Adrenal gland (tissue), 12 donors: ENCODE data around the gene KLRC1. TPM values are rescaled to one million over a fixed set of nuclear protein-coding genes. Genes with fewer than 3 reads are reported as not detected.
"Not testable (repeated sequence)": the region's sequence is repeated elsewhere in the genome, so short reads cannot be mapped to it uniquely, and the experiment has no call there.

Experiments used
- DNase-seq, 7 donors: peaks; one replicate each; pipeline ENCODE4 v3.0.0-alpha.2; 2019 to 2020
- H3K27ac ChIP-seq, 5 donors: fragments of 200-600 bp; sonication (generic) in 4 of 5; 1 replicate in 3 of 5; 2 replicates in 2 of 5; pipeline versions ENCODE4 v1.5.1 to v1.8.0; 2016 to 2020; ENCODE audit warnings: mild to moderate bottlenecking in 1 of 5
- H3K27me3 ChIP-seq: fragments of 200-600 bp; 2 replicates; pipeline ENCODE4 v1.8.0; 2021
- H3K36me3 ChIP-seq, 2 donors: fragments of 200-600 bp; replicated peaks in 1 of 2; 1 replicate in 1 of 2; 2 replicates in 1 of 2; pipeline versions ENCODE4 v1.5.1 to v1.8.0; 2018 to 2022
- H3K4me1 ChIP-seq, 2 donors: fragments of 200-600 bp; replicated peaks in 1 of 2; 1 replicate in 1 of 2; 2 replicates in 1 of 2; pipeline versions ENCODE4 v1.5.1 to v1.8.0; 2018 to 2021
- H3K4me3 ChIP-seq, 4 donors: fragments of 200-600 bp; sonication (generic) in 3 of 4; one replicate each; pipeline ENCODE4 v1.5.1; 2016 to 2018
- H3K9me3 ChIP-seq, 3 donors: fragments of 200-600 bp; sonication (generic) in 1 of 3; replicated peaks in 1 of 3; 1 replicate in 2 of 3; 2 replicates in 1 of 3; pipeline versions ENCODE4 v1.5.1 to v1.8.0; 2016 to 2021
- CTCF ChIP-seq, 6 experiments: fragments of 450-650 bp in 4 of 6; fragments of 200-600 bp in 2 of 6; sonication (generic) in 1 of 6; IDR thresholded peaks; 1 replicate in 5 of 6; 2 replicates in 1 of 6; pipeline versions ENCODE4 v1.5.1 to v1.8.0; 2016 to 2021; ENCODE audit warnings: antibody characterized with exemption in 6 of 6, mild to moderate bottlenecking in 2 of 6, moderate library complexity in 1 of 6
- POLR2A ChIP-seq, 2 donors: fragments of 450-650 bp; IDR thresholded peaks; one replicate each; pipeline ENCODE4 v1.6.1; 2017; ENCODE audit warnings: antibody characterized with exemption in 2 of 2, mild to moderate bottlenecking in 2 of 2, moderate library complexity in 1 of 2
- whole genome bisulfite sequencing, 4 donors: extraction: QIAGEN DNeasy Blood & Tissue Kit in 2 of 4; methylation state at CpG; one replicate each; pipeline versions ENCODE4 v1.1.5 to v1.1.7; 2013 to 2017; 5-methylcytosine and 5-hydroxymethylcytosine counted together
- intact Hi-C, 2 donors: fragments of 100-400 bp; cut with DNase I; formaldehyde crosslinking; loops; one replicate each; pipeline versions ENCODE4 v1.14.1 to v1.15.0; 2022 to 2023
- polyA plus RNA-seq, 3 donors: library from polyadenylated mRNA; stranded (reverse); fragments of 200-250 nt in 2 of 3; fragments of 350-450 nt in 1 of 3; fragmentation: Illumina TruSeq in 1 of 3; extraction: RNeasy Lipid Tissue Mini Kit (QIAGEN cat#74804) in 1 of 3; gene quantifications; one replicate each; pipeline ENCODE4 v1.2.3, GENCODE V29; 2013 to 2014
- total RNA-seq, 9 donors: library from RNA; depleted of rRNA in 4 of 9; stranded (reverse); fragments of >200 nt in 4 of 9; fragments of 120-200 nt in 1 of 9; fragmentation: NEBNext Ultra II Directional in 1 of 9; extraction: Animal tissue kit (Norgen Biotek cat#: 25700) in 1 of 9; gene quantifications; one replicate each; pipeline versions ENCODE4 v1.1.0 to v1.2.4, GENCODE V29; 2013 to 2023
- donor health status: healthy with polysubstance abuse.
- donor health status: Bipolar disorder and iron deficiency.
- donor health status: DM: yes; HTN: yes; CAD: no.
- donor health status: DM: no; HTN: no; CAD: no.
- donor health status: DM: no; HTN: no; CAD: no.
- donor health status: DM: yes; HTN: yes; CAD: no.

Gene KLRC1
- total and polyA plus RNA-seq, 12 donors: 0.11 to 0.47 (median 0.30) TPM; not detected in 6

GRCh38 chr12:10404798-10405197 is 48.4 kb downstream of the KLRC1 start:
- no peak overlapping the region for H3K27ac ChIP-seq
- H3K9me3 ChIP-seq: no peaks in the 10 kb centered on the region
- no peak for DNase-seq
- H3K4me1 ChIP-seq: no peaks in the 10 kb centered on the region
- H3K36me3 ChIP-seq: no peaks in the 10 kb centered on the region
- H3K4me3 ChIP-seq: no peak overlapping the region
- no peaks in the 10 kb centered on the region for H3K27me3 ChIP-seq
- intact Hi-C loops: no loop called here
- no peak for TF ChIP-seq CTCF (IDR thresholded peaks at IDR 0.05)
- no peak for TF ChIP-seq POLR2A (IDR thresholded peaks at IDR 0.05)

GRCh38 chr12:10400829-10401228 is 52.3 kb downstream of the KLRC1 start:
- no peak for DNase-seq
- intact Hi-C loops: no loop called here
- Histone ChIP-seq H3K27me3 (peaks cover 3% of the 10 kb centered on the region), H3K36me3 (no peaks in the 10 kb centered on the region), H3K4me3 (no peak overlapping the region), H3K9me3 (no peaks in the 10 kb centered on the region), H3K27ac (no peak overlapping the region), H3K4me1 (no peaks in the 10 kb centered on the region)
- TF ChIP-seq POLR2A (IDR thresholded peaks at IDR 0.05) (no peak), CTCF (IDR thresholded peaks at IDR 0.05) (no peak)

DNA sequence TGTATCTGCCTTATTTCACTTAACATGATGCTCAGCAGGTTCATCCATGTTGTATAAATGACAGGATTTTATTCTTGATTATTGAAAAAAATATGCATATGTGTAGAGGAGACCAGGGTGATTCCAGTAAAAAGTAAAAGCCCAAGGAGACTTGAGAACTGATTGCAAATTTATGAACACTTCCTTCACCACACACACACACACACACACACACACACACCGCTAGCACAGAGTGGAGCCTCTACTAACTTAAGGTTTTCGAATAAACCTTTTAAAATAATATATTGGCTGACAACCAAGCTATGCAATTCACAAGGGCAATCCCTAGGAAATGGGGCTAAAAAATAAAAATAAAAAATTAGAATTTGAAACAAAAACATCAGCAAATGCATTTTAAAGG is 55.0 kb downstream of the KLRC1 start:
- no peak overlapping the region for H3K4me3 ChIP-seq
- peaks cover 3% of the 10 kb centered on the region for H3K27me3 ChIP-seq
- H3K36me3 ChIP-seq: no peaks in the 10 kb centered on the region
- H3K27ac ChIP-seq: no peak overlapping the region
- WGBS, 4 donors: 77 to 90% (median 89%) methylated on average over 2 of the region's 2 CpGs
- TF ChIP-seq POLR2A (IDR thresholded peaks at IDR 0.05) (no peak), CTCF (IDR thresholded peaks at IDR 0.05) (no peak)
- intact Hi-C loops: no loop called here
- DNase-seq: no peak
- H3K9me3 ChIP-seq: no peaks in the 10 kb centered on the region
- no peaks in the 10 kb centered on the region for H3K4me1 ChIP-seq

- H3K4me1 ChIP-seq: no peaks in the 10 kb centered on the region
- H3K4me3 ChIP-seq: no peak overlapping the region
- no peaks in the 10 kb centered on the region for H3K9me3 ChIP-seq
- intact Hi-C loops: no loop called here
- TF ChIP-seq POLR2A (IDR thresholded peaks at IDR 0.05) (no peak), CTCF (IDR thresholded peaks at IDR 0.05) (no peak)
- no peak for DNase-seq
- WGBS, 4 donors: 43 to 87% (median 69%) methylated on average over 2 of the region's 2 CpGs
- no peaks in the 10 kb centered on the region for H3K36me3 ChIP-seq
- no peak overlapping the region for H3K27ac ChIP-seq
- H3K27me3 ChIP-seq: peaks cover 3% of the 10 kb centered on the region
These were observed 55.9 kb downstream of the KLRC1 start for GRCh38 chr12:10397296-10397695.

DNA sequence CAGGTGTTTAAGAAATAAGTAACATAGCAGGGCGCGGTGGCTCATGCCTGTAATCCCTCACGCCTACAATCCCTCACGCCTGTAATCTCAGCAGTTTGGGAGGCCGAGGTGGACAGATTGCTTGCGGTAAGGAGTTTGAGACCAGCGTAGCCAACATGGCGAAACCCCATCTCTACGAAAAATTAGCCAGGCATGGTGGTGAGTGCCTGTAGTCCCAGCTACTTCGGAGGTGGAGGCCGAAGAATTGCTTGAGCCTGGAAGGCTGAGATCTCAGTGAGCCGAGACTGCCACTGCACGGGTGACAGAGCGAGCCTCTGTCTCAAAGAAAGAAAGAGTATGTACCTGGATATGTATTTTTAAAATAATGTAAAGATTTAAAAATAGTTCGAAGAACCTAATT is 57.0 kb downstream of the KLRC1 start:
- H3K27me3 ChIP-seq, H3K4me3 ChIP-seq, DNase-seq, H3K27ac ChIP-seq, intact Hi-C loops, H3K36me3 ChIP-seq, H3K9me3 ChIP-seq, H3K4me1 ChIP-seq: not testable (repeated sequence)
- 85 to 91% (median 89%) methylated on average over 15 of the region's 15 CpGs for WGBS, 4 donors

Other genes starting within 250 kb of the KLRC1 start
- gene GABARAPL1, start 240.5 kb downstream of the KLRC1 start, total RNA-seq: 100 to 1,000 TPM in 4 of 9 donors, 10 to 100 TPM in 5; 71.6 to 260 (median 98.4) TPM
- 100 to 1,000 TPM in 1 of 3 donors, 10 to 100 TPM in 2; 58.2 to 224 (median 58.9) TPM for gene GABARAPL1, start 240.5 kb downstream of the KLRC1 start, polyA plus RNA-seq
- 1 to 10 TPM in 4 of 9 donors, under 1 TPM in 5; 0.12 to 3.1 (median 0.69) TPM for gene KLRD1, start 145.5 kb downstream of the KLRC1 start, total RNA-seq
- gene KLRD1, start 145.5 kb downstream of the KLRC1 start, polyA plus RNA-seq: 1 to 10 TPM in 1 of 3 donors, under 1 TPM in 2; 0.10 to 1.1 (median 0.16) TPM
- gene KLRK1, start 63.3 kb downstream of the KLRC1 start, total RNA-seq: 1 to 10 TPM in 3 of 9 donors, under 1 TPM in 4, not detected in 2; 0.25 to 5.2 (median 0.90) TPM
- 1 to 10 TPM; 1.5 to 2.4 (median 2.4) TPM for gene KLRK1, start 63.3 kb downstream of the KLRC1 start, polyA plus RNA-seq
- not detected for gene KLRC4, start 43.6 kb downstream of the KLRC1 start, total RNA-seq
- gene KLRC4, start 43.6 kb downstream of the KLRC1 start, polyA plus RNA-seq: under 1 TPM in 1 of 3 donors, not detected in 2; 0.22 TPM
- under 1 TPM in 1 of 9 donors, not detected in 8; 0.17 TPM for gene KLRC3, start 32.8 kb downstream of the KLRC1 start, total RNA-seq
- under 1 TPM in 1 of 3 donors, not detected in 2; 0.26 TPM for gene KLRC3, start 32.8 kb downstream of the KLRC1 start, polyA plus RNA-seq
- 1 to 10 TPM in 1 of 9 donors, under 1 TPM in 1, not detected in 7; 0.69 to 3.8 TPM for gene KLRC2, start 17.4 kb downstream of the KLRC1 start, total RNA-seq
- gene KLRC2, start 17.4 kb downstream of the KLRC1 start, polyA plus RNA-seq: not detected
- 1 to 10 TPM in 2 of 9 donors, under 1 TPM in 6, not detected in 1; 0.25 to 2.6 (median 0.61) TPM for gene EIF2S3B, start 52.5 kb upstream of the KLRC1 start, total RNA-seq
- gene EIF2S3B, start 52.5 kb upstream of the KLRC1 start, polyA plus RNA-seq: under 1 TPM; 0.10 to 0.59 (median 0.56) TPM
- 10 to 100 TPM in 8 of 9 donors, 1 to 10 TPM in 1; 4.4 to 23.3 (median 17.5) TPM for gene MAGOHB, start 160.2 kb upstream of the KLRC1 start, total RNA-seq
- 10 to 100 TPM; 20.7 to 38.7 (median 30.0) TPM for gene MAGOHB, start 160.2 kb upstream of the KLRC1 start, polyA plus RNA-seq
- not detected for gene STYK1, start 220.7 kb upstream of the KLRC1 start, total RNA-seq
- under 1 TPM; 0.08 to 0.13 (median 0.10) TPM for gene STYK1, start 220.7 kb upstream of the KLRC1 start, polyA plus RNA-seq